Neural cell (in vitro differentiated cells): ENCODE data around the gene IKZF5. TPM values are rescaled to one million over a fixed set of nuclear protein-coding genes. Genes with fewer than 3 reads are reported as not detected.

ENCODE experiments used
- H2AFZ ChIP-seq: fragments of 200-600, 300-800 bp; sonication (generic), shearing (Covaris generic); 2 replicates; pipeline ENCODE4 v1.6.0; 2014; ENCODE audit warnings: low read depth, mild to moderate bottlenecking, antibody characterized with exemption, low read length, moderate library complexity
- H3F3A ChIP-seq: fragments of 200-600 bp; shearing (Covaris generic); 2 replicates; pipeline ENCODE4 v1.6.1; 2016; ENCODE audit warnings: mild to moderate bottlenecking, moderate library complexity, mixed read lengths, antibody characterized with exemption, low read length; ENCODE audit not compliant: insufficient read depth, poor library complexity, severe bottlenecking
- H3K27ac ChIP-seq: fragments of 200-600, 300-800 bp; sonication (generic), shearing (Covaris generic); 2 replicates; pipeline ENCODE4 v1.5.1; 2014; ENCODE audit warnings: mild to moderate bottlenecking, low read length, moderate library complexity
- H3K27me3 ChIP-seq: fragments of 300-800, 200-600 bp; sonication (generic), shearing (Covaris generic); 2 replicates; pipeline ENCODE4 v1.6.0; 2014; ENCODE audit warnings: mild to moderate bottlenecking, low read depth, low read length, moderate library complexity; ENCODE audit not compliant: insufficient read depth
- H3K36me3 ChIP-seq: fragments of 300-800, 200-600 bp; sonication (generic), shearing (Covaris generic); 2 replicates; pipeline ENCODE4 v1.5.1; 2014; ENCODE audit warnings: mild to moderate bottlenecking, antibody characterized with exemption, low read length, moderate library complexity; ENCODE audit not compliant: insufficient read depth
- H3K4me2 ChIP-seq: fragments of 300-800, 200-600 bp; sonication (generic), shearing (Covaris generic); 2 replicates; pipeline ENCODE4 v1.6.0; 2014; ENCODE audit warnings: mild to moderate bottlenecking, low read length
- H3K4me3 ChIP-seq: fragments of 300-800, 200-600 bp; sonication (generic), shearing (Covaris generic); 2 replicates; pipeline ENCODE4 v1.5.1; 2014; ENCODE audit warnings: mild to moderate bottlenecking, low read length, moderate library complexity
- H3K79me2 ChIP-seq: fragments of 200-600 bp; shearing (Covaris generic); replicated peaks from 2 replicates; pipeline ENCODE4 v1.6.0; 2014; ENCODE audit warnings: mild to moderate bottlenecking, low read length, moderate library complexity; ENCODE audit not compliant: insufficient read depth
- H3K9ac ChIP-seq: fragments of 300-800, 200-600 bp; sonication (generic), shearing (Covaris generic); 2 replicates; pipeline ENCODE4 v1.6.1; 2016; ENCODE audit warnings: mild to moderate bottlenecking, low read length, mixed read lengths
- H3K9me2 ChIP-seq: fragments of 200-600 bp; shearing (Covaris generic); 2 replicates; pipeline ENCODE4 v1.6.1; 2016; ENCODE audit warnings: mild to moderate bottlenecking, low read length, mixed read lengths; ENCODE audit not compliant: insufficient read depth
- H3K9me3 ChIP-seq: fragments of 200-600, 300-800 bp; sonication (generic), shearing (Covaris generic); 2 replicates; pipeline ENCODE4 v1.6.1; 2016; ENCODE audit warnings: mild to moderate bottlenecking, mixed run types, low read length, moderate library complexity, mixed read lengths
- H4K20me1 ChIP-seq: fragments of 200-600 bp; shearing (Covaris generic); 2 replicates; pipeline ENCODE4 v1.6.1; 2016; ENCODE audit warnings: mild to moderate bottlenecking, mixed run types; ENCODE audit not compliant: insufficient read depth
- CTCF ChIP-seq: fragments of 450-650 bp; IDR thresholded peaks from 2 replicates; pipeline ENCODE4 v1.5.1; 2014; ENCODE audit warnings: antibody characterized with exemption, mild to moderate bottlenecking, moderate library complexity; ENCODE audit not compliant: poor library complexity, severe bottlenecking
- EP300 ChIP-seq: fragments of 450-650 bp; conservative IDR thresholded peaks from 2 replicates; pipeline ENCODE4 v1.6.1; 2014; ENCODE audit warnings: antibody characterized with exemption, mild to moderate bottlenecking, moderate library complexity; ENCODE audit not compliant: poor library complexity, severe bottlenecking
- EZH2 ChIP-seq: fragments of 200-600, 300-800 bp; shearing (Covaris generic), sonication (generic); IDR thresholded peaks from 2 replicates; pipeline ENCODE4 v1.6.1; 2014; ENCODE audit warnings: antibody characterized with exemption, low read length, borderline replicate concordance, mild to moderate bottlenecking; ENCODE audit not compliant: insufficient read depth, poor library complexity, severe bottlenecking
- MXI1 ChIP-seq: fragments of 450-650 bp; conservative IDR thresholded peaks from 2 replicates; pipeline ENCODE4 v1.6.1; 2014; ENCODE audit warnings: antibody characterized with exemption, mild to moderate bottlenecking; ENCODE audit not compliant: poor library complexity, severe bottlenecking
- POLR2AphosphoS5 ChIP-seq: IDR thresholded peaks from 2 replicates; pipeline ENCODE4 v1.6.1; 2012
- RAD21 ChIP-seq: fragments of 450-650 bp; conservative IDR thresholded peaks from 2 replicates; pipeline ENCODE4 v1.6.1; 2014; ENCODE audit warnings: antibody characterized with exemption, mild to moderate bottlenecking, moderate library complexity
- SMC3 ChIP-seq: fragments of 450-650 bp; conservative IDR thresholded peaks from 2 replicates; pipeline ENCODE4 v1.6.1; 2014; ENCODE audit warnings: antibody characterized with exemption, mild to moderate bottlenecking, moderate library complexity; ENCODE audit not compliant: poor library complexity
- TAF1 ChIP-seq: IDR thresholded peaks from 2 replicates; pipeline ENCODE4 v1.6.1; 2012; ENCODE audit warnings: low read depth
- polyA plus RNA-seq: library from polyadenylated mRNA; depleted of rRNA; stranded (reverse); fragments of >200 nt; gene quantifications from 2 replicates; pipeline ENCODE4 v1.2.3, GENCODE V29; 2014
- TF ChIP-seq, protein P1 (sequence below): IDR thresholded peaks from 2 replicates; pipeline ENCODE4 v1.6.1; 2012; ENCODE audit warnings: borderline replicate concordance

IKZF5 gene
- polyA plus RNA-seq, 1 donor from 2014 or later: 11.0 TPM

GRCh38 chr10:122968698-122969097 is 39.9 kb downstream of the IKZF5 start:
- TF ChIP-seq SMC3 (no peak), MXI1 (no peak), CTCF (no peak), RAD21 (no peak), EZH2 (no peak), EP300 (no peak), TAF1 (no peak), POLR2AphosphoS5 (no peak)
- TF ChIP-seq, protein P1, sequence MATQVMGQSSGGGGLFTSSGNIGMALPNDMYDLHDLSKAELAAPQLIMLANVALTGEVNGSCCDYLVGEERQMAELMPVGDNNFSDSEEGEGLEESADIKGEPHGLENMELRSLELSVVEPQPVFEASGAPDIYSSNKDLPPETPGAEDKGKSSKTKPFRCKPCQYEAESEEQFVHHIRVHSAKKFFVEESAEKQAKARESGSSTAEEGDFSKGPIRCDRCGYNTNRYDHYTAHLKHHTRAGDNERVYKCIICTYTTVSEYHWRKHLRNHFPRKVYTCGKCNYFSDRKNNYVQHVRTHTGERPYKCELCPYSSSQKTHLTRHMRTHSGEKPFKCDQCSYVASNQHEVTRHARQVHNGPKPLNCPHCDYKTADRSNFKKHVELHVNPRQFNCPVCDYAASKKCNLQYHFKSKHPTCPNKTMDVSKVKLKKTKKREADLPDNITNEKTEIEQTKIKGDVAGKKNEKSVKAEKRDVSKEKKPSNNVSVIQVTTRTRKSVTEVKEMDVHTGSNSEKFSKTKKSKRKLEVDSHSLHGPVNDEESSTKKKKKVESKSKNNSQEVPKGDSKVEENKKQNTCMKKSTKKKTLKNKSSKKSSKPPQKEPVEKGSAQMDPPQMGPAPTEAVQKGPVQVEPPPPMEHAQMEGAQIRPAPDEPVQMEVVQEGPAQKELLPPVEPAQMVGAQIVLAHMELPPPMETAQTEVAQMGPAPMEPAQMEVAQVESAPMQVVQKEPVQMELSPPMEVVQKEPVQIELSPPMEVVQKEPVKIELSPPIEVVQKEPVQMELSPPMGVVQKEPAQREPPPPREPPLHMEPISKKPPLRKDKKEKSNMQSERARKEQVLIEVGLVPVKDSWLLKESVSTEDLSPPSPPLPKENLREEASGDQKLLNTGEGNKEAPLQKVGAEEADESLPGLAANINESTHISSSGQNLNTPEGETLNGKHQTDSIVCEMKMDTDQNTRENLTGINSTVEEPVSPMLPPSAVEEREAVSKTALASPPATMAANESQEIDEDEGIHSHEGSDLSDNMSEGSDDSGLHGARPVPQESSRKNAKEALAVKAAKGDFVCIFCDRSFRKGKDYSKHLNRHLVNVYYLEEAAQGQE: no peak
- Histone ChIP-seq H3K9ac (no peak overlapping the region), H3K27me3 (no peaks in the 10 kb centered on the region), H3F3A (no peaks in the 10 kb centered on the region), H3K4me2 (no peak overlapping the region), H3K9me3 (peaks cover 3% of the 10 kb centered on the region), H3K4me3 (no peak overlapping the region), H3K9me2 (no peaks in the 10 kb centered on the region), H3K36me3 (no peaks in the 10 kb centered on the region), H3K27ac (no peak overlapping the region), H3K79me2 (no peaks in the 10 kb centered on the region), H4K20me1 (no peaks in the 10 kb centered on the region), H2AFZ (no peak overlapping the region)

DNA sequence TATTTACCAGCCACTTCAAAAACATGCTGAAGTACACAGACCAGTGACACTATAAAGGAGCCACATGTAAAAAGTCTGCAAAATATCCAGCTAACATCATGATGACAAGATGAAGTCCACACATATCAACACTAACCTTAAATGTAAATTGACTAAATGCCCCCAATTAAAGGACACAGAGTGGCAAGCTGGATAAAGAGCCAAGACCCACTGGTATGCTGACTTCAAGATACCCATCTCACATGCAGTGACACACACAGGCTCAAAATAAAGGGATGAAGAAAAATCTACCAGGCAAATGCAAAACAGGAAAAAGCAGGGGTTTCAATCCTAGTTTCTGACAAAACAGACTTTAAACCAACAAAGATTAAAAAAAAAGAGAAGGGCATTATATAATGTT is 41.7 kb downstream of the IKZF5 start:
- Histone ChIP-seq H3K36me3 (no peaks in the 10 kb centered on the region), H3K9me3 (peaks cover 3% of the 10 kb centered on the region), H2AFZ (no peak overlapping the region), H3K4me2 (no peak overlapping the region), H4K20me1 (no peaks in the 10 kb centered on the region), H3K4me3 (no peak overlapping the region), H3K27me3 (no peaks in the 10 kb centered on the region), H3F3A (no peaks in the 10 kb centered on the region), H3K9me2 (no peaks in the 10 kb centered on the region), H3K9ac (no peak overlapping the region), H3K27ac (no peak overlapping the region), H3K79me2 (no peaks in the 10 kb centered on the region)
- TF ChIP-seq EP300: no peak
- no peak for TF ChIP-seq POLR2AphosphoS5
- TF ChIP-seq, protein P1: no peak
- TF ChIP-seq SMC3: no peak
- no peak for TF ChIP-seq RAD21
- TF ChIP-seq TAF1: no peak
- no peak for TF ChIP-seq EZH2
- no peak for TF ChIP-seq CTCF
- no peak for TF ChIP-seq MXI1
